Measurements from ENCODE around the gene EGFLAM.

- TF ChIP-seq CTCF (conservative IDR thresholded peaks at IDR 0.05; ENCODE audit: low read depth, low read length) (no peak), RCOR1 (IDR thresholded peaks at IDR 0.05; ENCODE audit: insufficient replicate concordance, low read length) (no peak), USF2 (IDR thresholded peaks at IDR 0.05; ENCODE audit: low read depth, low read length) (no peak), BHLHE40 (IDR thresholded peaks at IDR 0.05; ENCODE audit: low read depth, low read length) (no peak), RAD21 (IDR thresholded peaks at IDR 0.05; ENCODE audit: low read length) (no peak)
Measured at GRCh38 chr5:38360323-38361061, 102.1 kb downstream of the EGFLAM start.

Data from IMR-90 (cell line).